WI38 (cell line): ENCODE data around the gene JDP2.

ENCODE experiments used
- H3K4me3 ChIP-seq: 2 replicates; pipeline ENCODE4 v1.5.1; 2011; ENCODE audit warnings: low read depth, mild to moderate bottlenecking, control low read depth, low read length
- CTCF ChIP-seq: IDR thresholded peaks from 2 replicates; pipeline ENCODE4 v1.5.1; 2012; ENCODE audit warnings: low read depth, mild to moderate bottlenecking, control low read depth, low read length

Gene JDP2

DNA sequence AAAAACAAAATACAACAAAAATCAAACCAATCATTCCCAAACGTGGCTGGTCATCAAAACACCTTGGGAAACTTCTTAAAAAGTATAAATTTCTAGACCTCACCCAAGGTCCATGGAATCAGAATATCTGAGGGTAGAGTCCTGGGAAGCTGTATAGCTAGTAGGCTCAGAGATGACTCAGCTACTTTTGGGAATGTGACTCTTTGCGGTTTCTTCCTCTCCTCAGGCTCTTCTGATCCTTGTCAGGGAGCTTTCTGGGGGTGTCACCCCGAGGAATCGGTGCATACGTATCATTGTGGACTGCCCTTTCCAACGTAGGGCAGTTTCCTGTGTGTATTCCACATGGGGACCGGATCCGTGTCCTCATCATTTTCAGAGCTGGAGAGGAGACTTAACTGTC is 14.8 kb downstream of the JDP2 start:
- TF ChIP-seq CTCF, result no peak
- no peak overlapping the region for H3K4me3 ChIP-seq

- no peak for TF ChIP-seq CTCF
- H3K4me3 ChIP-seq, result no peak overlapping the region
Measured at GRCh38 chr14:75443203-75443969, 15.6 kb downstream of the JDP2 start.

GRCh38 chr14:75445236-75445635 is 17.4 kb downstream of the JDP2 start:
- no peak for TF ChIP-seq CTCF
- H3K4me3 ChIP-seq, result no peak overlapping the region

DNA sequence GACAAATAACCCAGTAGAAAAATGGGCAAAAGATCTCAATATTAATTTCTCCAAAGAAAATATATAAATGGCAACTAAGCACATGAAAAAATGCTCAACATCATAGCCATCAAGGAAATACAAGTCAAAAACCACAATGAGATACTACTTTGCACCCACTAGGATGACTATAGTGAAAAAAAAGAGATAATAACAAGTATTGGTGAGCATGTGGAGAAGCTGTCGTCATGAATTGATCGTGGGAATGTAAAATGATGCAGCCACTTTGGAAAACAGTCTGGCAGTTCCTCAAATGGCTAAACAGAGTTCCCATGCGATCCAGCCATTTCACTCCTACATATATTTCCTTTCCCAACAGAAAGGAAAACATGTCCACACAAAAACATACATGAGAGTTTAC is 18.1 kb downstream of the JDP2 start:
- no peak for TF ChIP-seq CTCF
- H3K4me3 ChIP-seq, result no peak overlapping the region

- TF ChIP-seq CTCF, result no peak
- no peak overlapping the region for H3K4me3 ChIP-seq
Measured at GRCh38 chr14:75446447-75446846, 18.6 kb downstream of the JDP2 start.

GRCh38 chr14:75448209-75448608 is 20.4 kb downstream of the JDP2 start:
- H3K4me3 ChIP-seq, result no peak overlapping the region
- no peak for TF ChIP-seq CTCF

DNA sequence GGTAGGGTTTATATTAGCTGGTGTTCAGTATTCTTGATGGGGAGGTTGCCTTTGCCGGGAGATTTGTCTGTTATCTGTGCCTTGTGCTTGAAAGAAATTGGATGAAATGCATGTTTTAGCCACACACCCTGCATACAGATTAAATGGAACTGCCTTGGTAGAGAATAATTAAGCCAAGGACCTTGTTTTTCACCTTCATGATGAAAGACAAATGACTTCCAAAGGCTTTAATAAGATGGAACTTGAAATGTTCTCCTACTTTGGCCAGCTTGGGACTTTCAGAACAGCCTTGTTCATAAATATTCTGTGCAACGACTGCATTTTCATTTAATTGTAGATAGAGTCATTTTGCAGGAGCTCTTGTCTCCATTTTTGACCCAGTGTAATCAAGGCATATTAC is 21.2 kb downstream of the JDP2 start:
- no peak overlapping the region for H3K4me3 ChIP-seq
- TF ChIP-seq CTCF, result no peak
